ENCODE data around the gene BDKRB1. TPM values are rescaled to one million over a fixed set of nuclear protein-coding genes. Genes with fewer than 3 reads are reported as not detected.

Gene BDKRB1
- total RNA-seq, 1 experiment from 2014 or later: not detected

GRCh38 chr14:96284008-96284407 lies 28.0 kb downstream of the BDKRB1 start:
- Histone ChIP-seq H3K36me3 (ENCODE audit: control insufficient read depth, insufficient read depth, low read length) (no peaks in the 10 kb centered on the region; the same call in 1 of the 2 replicates), H3K4me1 (ENCODE audit: control insufficient read depth, insufficient read depth, low read length) (no peaks in the 10 kb centered on the region), H3K4me3 (ENCODE audit: low read depth in 2 of 2, low read length in 2 of 2) (no peak overlapping the region), H3K27me3 (ENCODE audit: control insufficient read depth, insufficient read depth, low read length) (no peaks in the 10 kb centered on the region), H3K27ac (ENCODE audit: low read length) (no peak overlapping the region), H3K9me3 (ENCODE audit: control insufficient read depth, insufficient read depth, low read depth, low read length) (no peaks in the 10 kb centered on the region)
- in situ Hi-C loops (cut with HindIII; ENCODE audit: low pct_unique_long_range_greater_than_20kb, low sequenced_read_pairs) (no loop called here), intact Hi-C loops (cut with micrococcal nuclease; ENCODE audit: unreplicated experiment) (loop anchor here (5.0 kb wide), 1 partner anchor 138 kb away; no protein-coding TSS in a partner anchor)
- POLR2A ChIA-PET: no interaction called here
- CTCF ChIA-PET: interaction anchor here (0.6 kb wide), 1 partner anchor 190 kb away, joined by 3 read pairs; no protein-coding TSS in a partner anchor
- no TSS peak for BruUV-seq (replicated peaks)
- ATAC-seq: no peak
- no peak for DNase-seq (ENCODE audit: low read depth, low spot score)
- no peak for TF ChIP-seq SIN3A (IDR thresholded peaks at IDR 0.05; ENCODE audit: borderline replicate concordance, insufficient read depth, low read depth, low read length)

GRCh38 chr14:96284430-96284829 lies 28.4 kb downstream of the BDKRB1 start:
- intact Hi-C loops (cut with micrococcal nuclease; ENCODE audit: unreplicated experiment) (loop anchor here (5.0 kb wide), 1 partner anchor 138 kb away; no protein-coding TSS in a partner anchor), in situ Hi-C loops (cut with HindIII; ENCODE audit: low pct_unique_long_range_greater_than_20kb, low sequenced_read_pairs) (no loop called here)
- no peaks in the 10 kb centered on the region for H3K4me1 ChIP-seq (ENCODE audit: control insufficient read depth, insufficient read depth, low read length)
- ChIA-PET CTCF (no interaction called here), POLR2A (no interaction called here)
- H3K36me3 ChIP-seq (ENCODE audit: control insufficient read depth, insufficient read depth, low read length): no peaks in the 10 kb centered on the region; the same call in 1 of the 2 replicates
- no peaks in the 10 kb centered on the region for H3K9me3 ChIP-seq (ENCODE audit: control insufficient read depth, insufficient read depth, low read depth, low read length)
- TF ChIP-seq TCF7L2 (IDR thresholded peaks at IDR 0.05; ENCODE audit: low read depth, low read length) (no peak), POLR2AphosphoS5 (IDR thresholded peaks at IDR 0.05; ENCODE audit: low read depth, low read length) (no peak)
- TF ChIP-seq, protein P1, sequence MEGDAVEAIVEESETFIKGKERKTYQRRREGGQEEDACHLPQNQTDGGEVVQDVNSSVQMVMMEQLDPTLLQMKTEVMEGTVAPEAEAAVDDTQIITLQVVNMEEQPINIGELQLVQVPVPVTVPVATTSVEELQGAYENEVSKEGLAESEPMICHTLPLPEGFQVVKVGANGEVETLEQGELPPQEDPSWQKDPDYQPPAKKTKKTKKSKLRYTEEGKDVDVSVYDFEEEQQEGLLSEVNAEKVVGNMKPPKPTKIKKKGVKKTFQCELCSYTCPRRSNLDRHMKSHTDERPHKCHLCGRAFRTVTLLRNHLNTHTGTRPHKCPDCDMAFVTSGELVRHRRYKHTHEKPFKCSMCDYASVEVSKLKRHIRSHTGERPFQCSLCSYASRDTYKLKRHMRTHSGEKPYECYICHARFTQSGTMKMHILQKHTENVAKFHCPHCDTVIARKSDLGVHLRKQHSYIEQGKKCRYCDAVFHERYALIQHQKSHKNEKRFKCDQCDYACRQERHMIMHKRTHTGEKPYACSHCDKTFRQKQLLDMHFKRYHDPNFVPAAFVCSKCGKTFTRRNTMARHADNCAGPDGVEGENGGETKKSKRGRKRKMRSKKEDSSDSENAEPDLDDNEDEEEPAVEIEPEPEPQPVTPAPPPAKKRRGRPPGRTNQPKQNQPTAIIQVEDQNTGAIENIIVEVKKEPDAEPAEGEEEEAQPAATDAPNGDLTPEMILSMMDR (IDR thresholded peaks at IDR 0.05): no peak
- DNase-seq (ENCODE audit: low read depth, low spot score): no peak
- no TSS peak for BruUV-seq (replicated peaks)
- no peak overlapping the region for H3K4me3 ChIP-seq (ENCODE audit: low read depth in 2 of 2, low read length in 2 of 2)
- ATAC-seq: no peak
- H3K27me3 ChIP-seq (ENCODE audit: control insufficient read depth, insufficient read depth, low read length): no peaks in the 10 kb centered on the region
- H3K27ac ChIP-seq (ENCODE audit: low read length): no peak overlapping the region

DNA sequence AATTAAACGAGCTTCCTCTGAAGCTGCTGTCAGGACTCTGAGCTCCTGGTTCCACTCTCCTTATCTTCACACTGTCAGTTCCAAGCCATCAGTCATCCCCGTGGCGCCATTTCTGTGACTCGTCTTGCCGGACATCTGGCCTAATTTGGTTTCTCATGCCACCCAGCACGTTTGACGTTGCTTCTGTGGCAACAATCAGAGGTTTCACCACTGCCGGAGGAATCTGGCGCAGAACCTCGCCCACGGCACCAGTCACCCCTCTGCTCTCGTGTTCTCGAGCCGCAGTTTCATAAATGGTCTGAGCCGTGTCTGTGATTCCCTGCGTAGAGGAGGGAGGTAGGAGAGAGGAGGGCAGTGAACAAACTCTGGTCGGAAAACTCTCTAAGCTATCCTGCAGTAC lies 29.7 kb downstream of the BDKRB1 start:
- in situ Hi-C loops (cut with HindIII; ENCODE audit: low pct_unique_long_range_greater_than_20kb, low sequenced_read_pairs) (no loop called here), intact Hi-C loops (cut with micrococcal nuclease; ENCODE audit: unreplicated experiment) (no loop called here)
- Histone ChIP-seq H3K36me3 (ENCODE audit: control insufficient read depth, insufficient read depth, low read length) (no peaks in the 10 kb centered on the region; the same call in none of the 2 replicates), H3K4me3 (ENCODE audit: low read depth in 2 of 2, low read length in 2 of 2) (no peak overlapping the region), H3K9me3 (ENCODE audit: control insufficient read depth, insufficient read depth, low read depth, low read length) (no peaks in the 10 kb centered on the region), H3K4me1 (ENCODE audit: control insufficient read depth, insufficient read depth, low read length) (no peaks in the 10 kb centered on the region), H3K27me3 (ENCODE audit: control insufficient read depth, insufficient read depth, low read length) (no peaks in the 10 kb centered on the region), H3K27ac (ENCODE audit: low read length) (no peak overlapping the region)
- no peak for ATAC-seq
- TF ChIP-seq, protein P1 (IDR thresholded peaks at IDR 0.05): no peak
- TF ChIP-seq SIN3A (IDR thresholded peaks at IDR 0.05; ENCODE audit: borderline replicate concordance, insufficient read depth, low read depth, low read length): no peak
- TF ChIP-seq REST (IDR thresholded peaks at IDR 0.05; ENCODE audit: insufficient read depth in 1 of 2, low read depth in 2 of 2, low read length in 1 of 2): no peak
- TF ChIP-seq POLR2AphosphoS5 (IDR thresholded peaks at IDR 0.05; ENCODE audit: low read depth, low read length): no peak
- no peak for TF ChIP-seq TCF7L2 (IDR thresholded peaks at IDR 0.05; ENCODE audit: low read depth, low read length)
- POLR2A ChIA-PET: no interaction called here
- no peak for DNase-seq (ENCODE audit: low read depth, low spot score)
- no TSS peak for BruUV-seq (replicated peaks)
- CTCF ChIA-PET: no interaction called here
